IPS-NIHi11 (cell line): ENCODE results near the gene MX2.
A peak's percentile ranks its signal among the peaks of the same experiment; 100 is the strongest.
"Not testable (repeated sequence)": the region's sequence is repeated elsewhere in the genome, so short reads cannot be mapped to it uniquely, and the experiment has no call there.

Source experiments
- DNase-seq: peaks from one replicate; pipeline ENCODE4 v3.0.0; 2012; ENCODE audit warnings: mixed read lengths, low spot score

Gene MX2

GRCh38 chr21:41418393-41418792 lies 56.6 kb downstream of the MX2 start:
- no peak for DNase-seq

- DNase-seq = no peak
Measured at GRCh38 chr21:41418956-41419680, 57.3 kb downstream of the MX2 start.

DNA sequence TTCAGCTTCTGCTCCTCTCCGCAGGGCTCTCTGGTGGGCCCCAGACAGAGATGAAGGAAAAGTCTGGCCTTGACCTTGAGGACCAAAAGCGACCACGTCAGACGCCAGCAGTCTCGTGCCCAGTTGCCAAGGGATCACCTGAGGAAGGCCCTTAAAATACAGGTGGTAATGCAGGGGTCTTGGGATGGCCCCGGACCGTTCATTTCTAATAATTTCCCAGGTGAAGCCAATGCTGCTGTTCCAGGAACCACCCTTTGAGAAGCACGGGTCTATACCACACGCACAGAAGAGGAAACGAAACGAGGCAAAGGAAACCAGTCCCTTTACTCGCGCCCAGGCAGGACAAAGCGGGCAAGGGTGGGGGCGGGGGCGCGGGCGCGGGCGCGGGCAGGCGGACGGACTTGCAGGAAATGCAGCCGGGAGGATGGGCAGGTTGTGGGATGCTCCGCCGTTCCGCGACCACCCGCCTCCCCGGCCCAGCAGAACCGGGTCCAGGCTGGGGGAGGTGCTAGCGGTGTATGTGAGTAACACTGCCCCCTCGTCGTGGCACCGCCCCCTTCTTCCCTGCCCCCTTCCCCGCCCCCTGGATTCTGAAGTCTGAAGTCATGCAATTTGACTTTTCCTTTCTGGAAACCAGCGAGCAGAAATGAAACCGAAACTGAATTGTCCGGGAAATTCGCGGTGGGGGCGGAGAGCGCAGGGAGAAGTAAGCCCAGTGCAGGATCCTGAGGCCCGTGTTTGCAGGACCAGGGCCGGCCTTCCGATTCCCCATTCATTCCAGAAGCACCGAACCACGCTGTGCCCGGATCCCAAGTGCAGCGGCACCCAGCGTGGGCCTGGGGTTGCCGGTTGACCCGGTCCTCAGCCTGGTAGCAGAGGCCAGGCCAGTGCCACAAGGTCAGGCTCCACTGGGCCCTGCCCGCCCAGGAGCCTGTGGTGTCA lies 58.4 kb downstream of the MX2 start:
- peak; percentile 72 for DNase-seq

GRCh38 chr21:41420998-41421397 lies 59.2 kb downstream of the MX2 start:
- DNase-seq = not testable (repeated sequence)

DNA sequence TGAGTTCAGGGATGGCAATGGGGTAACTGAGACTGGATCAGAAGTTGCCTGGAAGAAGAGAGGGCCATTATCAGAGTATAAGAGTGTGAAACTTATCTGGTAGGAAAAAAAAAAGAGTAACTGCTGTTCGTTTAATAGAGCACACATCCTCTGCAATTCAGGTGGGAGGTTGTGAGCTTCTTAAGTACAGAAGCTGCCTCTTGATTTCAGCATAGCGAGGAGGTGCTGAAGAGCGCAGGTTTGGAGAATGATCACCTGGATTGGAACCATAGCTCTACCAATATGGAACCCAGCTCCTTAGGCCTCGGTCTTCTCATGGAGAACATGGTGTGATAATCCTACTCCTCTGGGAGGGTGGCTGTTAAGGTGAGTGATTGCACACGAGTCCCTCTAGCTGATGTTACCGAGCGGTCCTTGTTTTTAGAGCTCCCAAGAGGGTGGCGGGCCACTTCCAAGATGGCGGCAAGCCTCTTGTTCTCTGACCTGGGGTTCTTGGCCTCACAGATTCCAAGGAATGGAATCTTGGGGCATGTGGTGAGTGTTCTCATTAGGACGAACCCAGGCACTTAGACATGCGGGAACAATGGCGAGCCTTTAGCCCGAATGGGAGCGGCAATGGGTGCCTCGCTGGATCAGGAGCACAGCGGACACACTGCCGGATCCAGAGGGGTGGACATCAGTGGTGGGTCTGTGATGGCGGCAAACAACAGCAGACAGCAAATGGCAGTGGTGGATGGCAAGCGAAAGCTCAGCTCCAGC lies 60.9 kb downstream of the MX2 start:
- DNase-seq = no peak

GRCh38 chr21:41423305-41423636 lies 61.4 kb downstream of the MX2 start:
- not testable (repeated sequence) for DNase-seq

DNA sequence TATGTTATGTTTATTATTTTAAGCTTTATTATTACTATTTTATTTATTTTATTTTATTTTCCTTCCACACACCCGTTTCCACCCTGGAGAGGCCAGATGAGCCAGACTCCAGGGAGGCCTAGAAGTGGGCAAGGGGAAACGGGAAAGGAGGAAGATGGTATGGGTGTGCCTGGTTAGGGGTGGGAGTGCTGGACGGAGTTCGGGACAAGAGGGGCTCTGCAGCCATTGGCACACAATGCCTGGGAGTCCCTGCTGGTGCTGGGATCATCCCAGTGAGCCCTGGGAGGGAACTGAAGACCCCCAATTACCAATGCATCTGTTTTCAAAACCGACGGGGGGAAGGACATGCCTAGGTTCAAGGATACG lies 63.7 kb downstream of the MX2 start:
- no peak for DNase-seq

- DNase-seq = peak; percentile 49
Measured at GRCh38 chr21:41425954-41426675, 64.3 kb downstream of the MX2 start, which contains the start of gene MX1. MX1 (plus strand) TSS chr21:41426239; CDS start chr21:41432071, 5,832 bp downstream.

GRCh38 chr21:41426676-41427404 lies 65.0 kb downstream of the MX2 start:
- peak; percentile 46 for DNase-seq

GRCh38 chr21:41427556-41427955 lies 65.7 kb downstream of the MX2 start:
- DNase-seq = no peak

DNA sequence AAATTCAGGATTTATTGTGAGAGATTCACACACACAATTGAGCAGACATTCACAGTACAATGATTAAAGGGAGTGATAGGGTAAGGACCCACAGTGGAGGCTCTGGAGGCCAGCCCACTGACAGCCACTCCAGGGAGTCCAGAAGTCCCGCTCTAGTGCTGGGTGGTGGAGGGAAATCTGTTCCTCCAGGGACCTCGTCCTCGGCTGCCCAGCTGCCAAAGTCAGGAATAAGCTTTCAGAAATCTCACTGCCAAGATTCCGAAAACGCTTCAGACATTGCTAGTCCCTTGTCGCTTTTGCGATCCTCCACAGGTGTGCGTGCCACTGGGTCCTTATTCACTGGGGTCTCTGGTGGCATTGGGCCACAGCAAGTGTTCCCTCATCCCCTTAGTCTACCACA lies 66.5 kb downstream of the MX2 start:
- DNase-seq = no peak

- DNase-seq = no peak
Measured at GRCh38 chr21:41428847-41429246, 67.0 kb downstream of the MX2 start.

DNA sequence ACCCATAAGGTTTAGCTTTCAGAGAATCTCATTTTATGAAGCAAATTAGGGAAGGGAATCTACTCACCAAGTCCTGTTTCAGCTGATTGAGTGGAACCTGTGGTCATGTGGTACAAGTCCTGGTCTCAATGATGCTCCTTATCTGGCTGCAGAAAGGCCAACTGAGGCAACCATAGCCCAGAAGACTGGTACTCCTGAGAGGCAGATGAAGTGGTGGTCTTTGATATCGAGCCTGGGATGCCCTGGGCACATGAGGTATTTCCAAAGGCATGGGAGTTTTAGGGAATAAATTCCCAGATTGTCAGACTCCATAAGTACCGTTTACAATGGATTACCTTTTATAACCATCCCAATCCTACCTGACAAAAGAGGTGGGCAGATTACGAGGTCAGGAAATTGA lies 67.5 kb downstream of the MX2 start:
- DNase-seq = no peak

DNA sequence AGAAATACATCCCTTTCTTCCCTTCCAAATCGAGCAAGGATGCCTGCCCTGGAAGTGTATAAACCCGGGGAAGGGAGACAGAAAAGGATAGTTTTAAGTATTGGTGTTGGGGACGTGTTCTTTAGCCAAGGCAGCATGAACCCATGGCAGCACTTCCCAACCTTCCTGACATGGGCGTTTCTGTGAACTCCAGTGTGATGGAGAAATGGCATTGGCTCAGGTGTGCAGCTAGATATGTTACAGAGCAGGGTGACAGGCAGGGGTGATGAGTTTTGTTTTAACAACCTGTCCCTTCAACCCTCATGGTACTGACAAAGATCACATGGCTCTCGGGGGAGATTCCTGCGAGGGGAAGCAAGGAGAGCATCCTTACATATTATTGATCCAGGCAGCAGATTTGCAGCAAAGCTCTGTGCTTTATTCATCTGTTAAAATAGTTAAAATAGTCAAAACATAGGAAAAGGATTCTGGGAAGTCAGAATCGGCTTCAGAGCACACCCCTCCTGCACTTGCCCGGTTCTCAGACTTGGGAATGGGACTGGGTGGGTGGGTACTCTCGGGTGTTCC lies 68.2 kb downstream of the MX2 start:
- DNase-seq = no peak

- no peak for DNase-seq
Measured at GRCh38 chr21:41431788-41432548, 70.1 kb downstream of the MX2 start.

DNA sequence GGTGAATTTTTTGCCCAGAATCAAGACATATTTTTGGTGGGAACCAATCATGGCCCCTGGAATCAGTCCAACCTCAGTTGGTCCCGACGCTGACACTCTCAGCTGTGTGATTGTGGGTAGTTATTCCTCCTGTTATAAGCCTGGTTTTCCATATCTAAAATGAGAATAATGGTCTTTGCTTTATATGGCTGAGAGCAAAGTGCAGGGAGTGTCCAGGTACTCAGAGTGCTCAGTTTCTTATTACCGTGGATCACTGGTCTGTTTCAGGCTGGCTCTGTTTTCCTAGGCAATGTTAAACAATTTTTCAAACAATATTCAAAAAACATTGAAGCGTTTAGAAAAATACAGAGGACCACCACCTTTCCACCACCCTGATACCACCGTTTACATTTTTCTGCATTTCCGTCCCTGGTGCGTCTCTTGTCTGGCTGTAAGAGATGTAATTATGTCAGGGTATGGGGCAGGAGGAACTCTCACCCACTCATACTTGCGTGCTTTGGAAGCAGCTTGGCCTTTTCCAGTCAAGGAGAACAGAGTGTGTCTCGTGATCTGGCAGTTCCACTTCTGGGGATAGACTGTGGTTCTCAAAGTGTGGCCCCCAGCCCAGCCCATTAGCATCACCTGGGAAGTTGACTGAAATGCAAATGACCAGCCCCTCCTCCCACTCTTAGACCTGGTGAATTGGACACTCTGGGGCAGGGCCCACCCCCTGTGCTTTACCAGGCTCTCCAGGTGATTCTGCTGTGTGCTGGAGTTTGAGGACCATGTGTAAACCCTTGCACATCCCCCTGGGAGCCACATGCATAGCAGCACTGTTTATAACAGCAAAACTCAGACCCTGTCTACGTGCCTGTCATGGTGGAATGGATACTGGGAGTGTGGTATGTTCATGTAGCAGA lies 71.0 kb downstream of the MX2 start:
- DNase-seq = no peak

DNA sequence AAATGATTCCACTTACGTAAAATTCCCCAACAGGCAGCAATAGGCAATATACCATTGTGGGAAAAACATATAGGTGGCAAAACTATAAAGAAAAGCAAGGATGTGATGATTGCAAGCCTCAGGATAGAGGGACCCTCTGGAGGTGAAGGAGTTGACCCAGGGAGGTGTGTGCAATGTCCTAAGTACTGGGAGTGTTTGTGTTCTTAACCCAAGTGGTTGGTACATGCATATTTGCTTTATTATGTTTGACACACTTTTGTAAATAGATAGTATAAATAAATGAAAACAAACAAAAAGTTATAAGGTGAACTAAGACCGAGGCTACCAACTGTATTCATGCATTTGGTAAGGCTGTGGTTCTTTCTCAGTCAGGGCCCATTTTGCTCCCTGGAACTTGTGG lies 71.7 kb downstream of the MX2 start:
- no peak for DNase-seq

DNA sequence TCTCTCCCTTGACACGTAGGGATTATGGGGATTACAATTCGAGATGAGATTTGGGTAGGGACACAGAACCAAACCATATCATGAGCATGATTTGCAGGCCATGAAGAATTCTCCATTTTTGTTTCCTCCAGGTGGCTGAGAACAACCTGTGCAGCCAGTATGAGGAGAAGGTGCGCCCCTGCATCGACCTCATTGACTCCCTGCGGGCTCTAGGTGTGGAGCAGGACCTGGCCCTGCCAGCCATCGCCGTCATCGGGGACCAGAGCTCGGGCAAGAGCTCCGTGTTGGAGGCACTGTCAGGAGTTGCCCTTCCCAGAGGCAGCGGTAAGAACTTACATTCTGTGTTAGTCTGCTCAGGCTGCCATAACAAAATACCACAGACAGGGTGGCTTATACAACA lies 73.9 kb downstream of the MX2 start:
- DNase-seq = no peak

- DNase-seq = no peak
Measured at GRCh38 chr21:41437729-41438128, 75.9 kb downstream of the MX2 start.
